ENCODE results near the gene DUOX1.

The DUOX1 gene

GRCh38 chr15:45165536-45165935 is 35.7 kb downstream of the DUOX1 start:
- DNase-seq (ENCODE audit: low read depth in 2 of 3, low spot score in 2 of 3): no peak

- DNase-seq (ENCODE audit: low read depth in 2 of 3, low spot score in 2 of 3): peak; percentile 57 to 72 (median 58)
Measured at GRCh38 chr15:45166834-45167630, 37.2 kb downstream of the DUOX1 start.

- no peak for DNase-seq (ENCODE audit: low read depth in 2 of 3, low spot score in 2 of 3)
Measured at GRCh38 chr15:45167631-45168205, 37.9 kb downstream of the DUOX1 start.

GRCh38 chr15:45168286-45168685 is 38.5 kb downstream of the DUOX1 start:
- no peak for DNase-seq (ENCODE audit: low read depth in 2 of 3, low spot score in 2 of 3)

GRCh38 chr15:45168751-45169551 is 39.2 kb downstream of the DUOX1 start:
- DNase-seq (ENCODE audit: low read depth in 2 of 3, low spot score in 2 of 3): no peak

GRCh38 chr15:45169608-45170480 is 40.0 kb downstream of the DUOX1 start:
- DNase-seq (ENCODE audit: low read depth in 2 of 3, low spot score in 2 of 3): no peak

- DNase-seq (ENCODE audit: low read depth in 2 of 3, low spot score in 2 of 3): no peak
Measured at GRCh38 chr15:45171912-45172311, 42.1 kb downstream of the DUOX1 start.

GRCh38 chr15:45174069-45174468 is 44.3 kb downstream of the DUOX1 start:
- DNase-seq (ENCODE audit: low read depth in 2 of 3, low spot score in 2 of 3): no peak

- DNase-seq (ENCODE audit: low read depth in 2 of 3, low spot score in 2 of 3): no peak
Measured at GRCh38 chr15:45174577-45174976, 44.8 kb downstream of the DUOX1 start.

- no peak for DNase-seq (ENCODE audit: low read depth in 2 of 3, low spot score in 2 of 3)
Measured at GRCh38 chr15:45177285-45177684, 47.5 kb downstream of the DUOX1 start.

- no peak for DNase-seq (ENCODE audit: low read depth in 2 of 3, low spot score in 2 of 3)
Measured at GRCh38 chr15:45179221-45179985, 49.6 kb downstream of the DUOX1 start.

- DNase-seq (ENCODE audit: low read depth in 2 of 3, low spot score in 2 of 3): no peak
Measured at GRCh38 chr15:45180201-45180600, 50.4 kb downstream of the DUOX1 start.

- DNase-seq (ENCODE audit: low read depth in 2 of 3, low spot score in 2 of 3): no peak
Measured at GRCh38 chr15:45180648-45181436, 51.0 kb downstream of the DUOX1 start.

GRCh38 chr15:45181491-45182285 is 51.9 kb downstream of the DUOX1 start:
- no peak for DNase-seq (ENCODE audit: low read depth in 2 of 3, low spot score in 2 of 3)

GRCh38 chr15:45182996-45183395 is 53.2 kb downstream of the DUOX1 start:
- DNase-seq (ENCODE audit: low read depth in 2 of 3, low spot score in 2 of 3): no peak

GRCh38 chr15:45183511-45183910 is 53.7 kb downstream of the DUOX1 start:
- no peak for DNase-seq (ENCODE audit: low read depth in 2 of 3, low spot score in 2 of 3)

- no peak for DNase-seq (ENCODE audit: low read depth in 2 of 3, low spot score in 2 of 3)
Measured at GRCh38 chr15:45184562-45185041, 54.8 kb downstream of the DUOX1 start.

GRCh38 chr15:45185069-45185779 is 55.4 kb downstream of the DUOX1 start:
- no peak for DNase-seq (ENCODE audit: low read depth in 2 of 3, low spot score in 2 of 3)

All from activated CD8-positive, alpha-beta memory T cell treated with anti-CD3 and anti-CD28 coated beads for 48 hours (primary cell).